KOPT-K1 (cell line): ENCODE measurements around the gene CD200.
A peak's percentile ranks its signal among the peaks of the same experiment; 100 is the strongest.

Experiments
- H3K27ac ChIP-seq: fragments of 200-600 bp; sonication (generic); 2 replicates; pipeline ENCODE4 v1.5.1; 2016; ENCODE audit warnings: antibody characterized with exemption, mild to moderate bottlenecking, low read depth, low read length; ENCODE audit not compliant: poor library complexity, severe bottlenecking
- H3K36me3 ChIP-seq: fragments of 200-600 bp; sonication (generic); 2 replicates; pipeline ENCODE4 v1.5.1; 2017; ENCODE audit warnings: antibody characterized with exemption, mild to moderate bottlenecking, low read length, moderate library complexity; ENCODE audit not compliant: insufficient read depth
- H3K9me3 ChIP-seq: fragments of 200-600 bp; sonication (generic); 2 replicates; pipeline ENCODE4 v1.5.1; 2017; ENCODE audit warnings: antibody characterized with exemption, low read length, mild to moderate bottlenecking; ENCODE audit not compliant: insufficient read depth, poor library complexity, severe bottlenecking

Gene CD200, protein sequence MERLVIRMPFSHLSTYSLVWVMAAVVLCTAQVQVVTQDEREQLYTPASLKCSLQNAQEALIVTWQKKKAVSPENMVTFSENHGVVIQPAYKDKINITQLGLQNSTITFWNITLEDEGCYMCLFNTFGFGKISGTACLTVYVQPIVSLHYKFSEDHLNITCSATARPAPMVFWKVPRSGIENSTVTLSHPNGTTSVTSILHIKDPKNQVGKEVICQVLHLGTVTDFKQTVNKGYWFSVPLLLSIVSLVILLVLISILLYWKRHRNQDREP

DNA sequence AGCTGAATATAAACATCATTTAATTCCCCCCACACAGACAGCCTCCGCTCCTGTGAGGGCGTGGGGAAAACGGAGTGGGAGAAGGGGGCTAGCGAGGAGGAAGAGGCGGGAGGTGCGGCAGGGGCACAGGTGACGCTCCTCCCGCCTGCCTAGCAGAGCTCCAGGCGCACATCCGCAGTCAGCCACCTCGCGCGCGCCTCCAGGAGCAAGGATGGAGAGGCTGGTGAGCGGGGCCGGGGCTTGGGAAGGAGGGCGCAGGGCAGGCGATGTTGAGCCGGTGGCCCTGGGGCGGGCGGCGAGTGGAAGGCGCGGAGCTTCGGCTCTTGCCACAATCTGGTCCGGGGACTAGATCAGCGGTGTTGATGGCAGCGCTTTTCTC is at the start of gene CD200:
CD200 (plus strand) TSS at position 155 of the 379 bp plus-strand sequence; CDS start at position 212, 57 bp downstream.
- no peaks in the 10 kb centered on the region for H3K36me3 ChIP-seq

DNA sequence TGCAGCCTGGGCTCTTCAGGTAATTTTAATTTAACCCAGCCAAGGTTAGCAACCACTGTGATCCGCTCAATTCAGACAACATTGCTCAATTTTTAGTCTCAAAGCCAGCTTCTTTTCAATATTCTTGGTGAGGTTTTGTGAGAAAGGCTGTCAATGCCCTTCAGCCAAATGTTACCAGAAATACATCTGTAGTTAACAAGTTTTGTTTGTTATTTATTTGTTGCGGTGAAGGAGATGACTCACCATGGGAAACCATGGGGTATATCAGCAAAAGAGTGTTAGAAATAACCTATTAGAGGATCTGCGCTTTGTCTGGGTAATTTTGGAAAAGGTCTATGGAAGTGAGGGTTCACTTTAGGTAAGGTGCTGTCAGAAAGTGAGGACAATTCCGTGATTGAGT is 43.9 kb upstream of the CD200 start:
- peaks cover 10% of the 10 kb centered on the region for H3K9me3 ChIP-seq
- H3K36me3 ChIP-seq = no peaks in the 10 kb centered on the region
- no peak overlapping the region for H3K27ac ChIP-seq

More for the DNA sequence above, at the start of gene CD200:
- H3K27ac ChIP-seq = no peak within 1 kb of the TSS
- H3K9me3 ChIP-seq = peaks cover 6% of the 10 kb centered on the region

DNA sequence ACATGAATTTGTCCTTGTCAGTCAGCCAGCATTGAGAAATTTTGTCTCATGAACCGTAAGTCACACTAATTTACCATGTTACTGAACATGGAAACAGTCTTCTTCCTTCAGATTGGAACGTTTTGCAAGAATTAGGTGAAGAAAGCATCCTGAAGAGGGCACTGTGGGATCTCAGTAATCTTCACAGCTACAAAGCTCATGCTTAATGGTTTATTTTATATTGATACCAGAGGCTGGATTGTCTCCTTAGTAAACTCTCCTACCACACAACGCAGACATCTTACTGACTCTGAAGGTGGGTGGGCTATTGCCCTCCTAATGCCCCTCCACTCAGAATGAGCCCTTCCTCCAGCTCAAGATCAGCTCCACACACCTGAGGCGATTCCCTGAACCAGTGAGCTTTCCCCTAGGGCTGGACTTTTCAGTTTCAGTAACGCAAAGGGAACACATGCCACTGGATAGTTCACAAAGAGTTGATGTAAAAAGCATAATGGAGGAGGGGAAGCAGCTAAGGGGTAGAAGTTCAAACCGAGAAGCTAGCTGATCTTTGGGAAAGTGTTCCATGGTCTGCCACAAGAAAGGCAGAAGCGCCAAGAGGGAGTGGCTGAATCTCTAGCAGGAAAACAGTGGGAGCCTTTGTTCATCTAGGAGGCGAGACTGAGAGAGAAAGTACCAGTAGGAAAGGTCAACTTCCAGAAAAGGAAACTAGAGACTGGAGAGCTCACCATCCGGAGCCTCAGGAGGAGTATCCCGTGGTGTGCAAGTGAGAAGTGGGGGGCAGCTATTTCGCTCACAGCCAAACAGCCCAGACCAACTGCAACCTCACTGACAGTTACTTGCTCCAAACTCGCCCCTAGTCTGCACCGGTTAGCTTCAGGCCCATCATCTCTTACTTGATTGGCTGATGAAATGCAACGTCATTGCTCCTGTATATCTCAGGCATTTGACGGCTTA is 39.3 kb upstream of the CD200 start, which contains the start of gene SLC9C1:
SLC9C1 (minus strand) TSS at position 849 of the 954 bp plus-strand sequence. CDS start 7,425 bp downstream, outside the sequence.
- no peaks in the 10 kb centered on the region for H3K36me3 ChIP-seq
- H3K9me3 ChIP-seq = peaks cover 10% of the 10 kb centered on the region
- H3K27ac ChIP-seq = peak within 1 kb of the TSS; percentile 81

DNA sequence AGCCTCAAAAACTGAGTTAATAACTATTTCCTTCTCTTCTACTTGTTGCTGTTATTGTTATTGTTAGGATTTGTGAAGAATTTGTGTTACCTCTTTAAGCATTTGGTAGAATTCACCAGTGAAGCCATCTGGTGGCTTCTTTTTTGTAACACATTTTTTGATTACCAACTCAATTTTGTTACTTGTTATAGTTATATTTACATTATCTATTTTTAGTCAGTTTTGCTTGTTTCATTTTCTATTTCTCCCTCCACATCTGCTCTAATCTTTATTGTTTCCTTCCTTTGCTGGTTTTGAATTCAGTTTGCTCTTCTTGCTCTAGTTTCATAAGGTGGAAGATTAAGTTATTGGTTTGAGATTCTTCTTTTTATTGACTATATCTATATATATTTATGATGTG is 35.2 kb upstream of the CD200 start:
- peak overlapping the region; percentile 86 for H3K27ac ChIP-seq
- no peaks in the 10 kb centered on the region for H3K9me3 ChIP-seq
- no peaks in the 10 kb centered on the region for H3K36me3 ChIP-seq

DNA sequence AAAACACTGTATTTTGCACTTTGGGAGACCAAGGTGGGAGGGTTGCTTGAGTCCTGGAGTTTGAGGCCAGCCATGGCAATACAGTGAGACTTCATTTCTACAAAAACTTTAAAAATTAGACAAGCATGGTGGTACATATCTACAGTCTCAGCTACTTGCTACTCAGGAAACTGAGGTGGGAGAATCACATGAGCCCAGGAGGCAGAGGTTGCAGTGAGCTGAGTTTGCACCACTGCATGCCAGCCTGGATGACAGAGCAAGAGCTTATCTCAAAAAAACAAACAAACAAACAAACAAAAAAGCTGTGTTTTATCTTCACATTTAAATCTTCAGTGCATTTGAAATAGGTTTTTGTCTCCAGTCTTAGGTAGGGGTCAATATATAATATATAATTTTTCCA is 34.2 kb upstream of the CD200 start:
- H3K27ac ChIP-seq = peak overlapping the region; percentile 86
- no peaks in the 10 kb centered on the region for H3K9me3 ChIP-seq
- no peaks in the 10 kb centered on the region for H3K36me3 ChIP-seq

DNA sequence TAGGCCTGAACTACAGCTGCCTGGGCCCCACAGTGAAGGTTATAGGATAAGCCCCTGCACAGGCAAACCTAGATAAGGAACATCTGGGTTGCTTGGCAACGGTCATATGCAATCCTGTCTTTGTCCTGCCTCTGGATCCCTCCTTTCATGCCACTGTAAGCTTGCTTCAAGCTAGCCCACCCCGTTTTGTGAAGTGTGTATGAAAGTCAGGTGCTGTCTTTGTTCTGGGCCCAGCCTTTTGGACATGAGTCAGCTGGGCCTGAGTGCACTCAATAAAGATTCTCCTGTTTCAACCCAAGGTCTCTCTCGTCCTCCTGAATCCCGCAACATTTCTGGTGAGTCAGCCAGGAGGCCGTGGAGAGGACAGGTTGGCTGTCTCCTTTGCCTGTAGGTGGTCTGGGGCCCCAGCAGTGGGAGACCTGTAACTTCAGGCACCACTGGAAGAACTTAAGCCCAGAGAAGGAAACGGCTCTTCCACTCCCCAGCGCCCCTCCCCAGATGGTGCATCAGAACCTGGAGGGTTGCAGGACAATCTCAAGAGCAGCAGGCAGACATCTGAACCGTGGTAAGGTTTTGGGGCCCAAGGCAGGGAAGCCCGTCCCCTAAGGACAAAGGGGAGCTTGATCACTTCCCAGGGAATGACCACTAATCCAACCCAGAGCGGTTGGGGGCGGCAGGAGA is 30.7 kb upstream of the CD200 start:
- no peaks in the 10 kb centered on the region for H3K9me3 ChIP-seq
- H3K27ac ChIP-seq = peak overlapping the region; percentile 80
- H3K36me3 ChIP-seq = no peaks in the 10 kb centered on the region

DNA sequence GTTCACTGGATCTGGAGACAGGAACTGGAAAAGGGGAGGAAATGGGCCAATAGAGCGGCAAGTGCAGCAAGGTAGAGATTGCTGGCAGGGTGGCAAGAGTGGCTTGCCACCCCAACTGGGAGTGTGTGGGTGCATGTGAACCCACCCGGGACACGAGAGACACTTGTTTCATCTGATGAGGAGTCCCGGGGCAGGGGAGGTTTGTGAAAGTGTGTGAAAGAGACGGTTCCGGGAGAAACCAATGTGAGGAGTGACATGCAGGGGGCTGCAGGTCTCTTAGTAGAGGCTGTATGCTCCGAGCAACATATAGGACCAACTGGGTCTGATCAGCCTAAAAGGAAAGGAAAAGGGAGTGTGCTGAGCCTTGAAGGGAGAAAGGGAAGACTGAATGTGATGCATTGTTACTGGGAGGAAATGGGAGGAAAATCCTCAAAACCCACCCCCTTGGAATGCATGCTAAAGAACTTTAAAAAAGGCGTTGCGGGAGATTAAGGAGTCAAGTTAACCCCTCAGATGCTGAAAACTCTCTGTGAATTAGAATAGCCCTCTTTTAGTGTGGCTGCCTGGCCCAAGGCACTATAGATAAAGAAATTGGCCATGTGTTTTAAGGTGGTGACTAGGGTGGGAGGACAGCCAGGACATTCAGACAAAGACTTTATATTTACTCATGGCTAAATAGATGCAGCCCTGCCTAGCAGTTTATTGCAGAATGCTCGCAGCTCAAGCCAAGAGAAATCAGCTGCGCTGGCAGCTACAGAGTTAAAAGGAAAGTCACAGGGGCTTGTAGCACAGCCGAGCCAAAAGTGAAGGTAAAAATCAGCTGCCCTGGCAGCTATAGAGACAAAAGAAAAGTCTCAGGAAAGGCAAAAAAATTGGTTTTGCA is 29.8 kb upstream of the CD200 start:
- Histone ChIP-seq H3K27ac (peak overlapping the region; percentile 80), H3K9me3 (no peaks in the 10 kb centered on the region), H3K36me3 (no peaks in the 10 kb centered on the region)

DNA sequence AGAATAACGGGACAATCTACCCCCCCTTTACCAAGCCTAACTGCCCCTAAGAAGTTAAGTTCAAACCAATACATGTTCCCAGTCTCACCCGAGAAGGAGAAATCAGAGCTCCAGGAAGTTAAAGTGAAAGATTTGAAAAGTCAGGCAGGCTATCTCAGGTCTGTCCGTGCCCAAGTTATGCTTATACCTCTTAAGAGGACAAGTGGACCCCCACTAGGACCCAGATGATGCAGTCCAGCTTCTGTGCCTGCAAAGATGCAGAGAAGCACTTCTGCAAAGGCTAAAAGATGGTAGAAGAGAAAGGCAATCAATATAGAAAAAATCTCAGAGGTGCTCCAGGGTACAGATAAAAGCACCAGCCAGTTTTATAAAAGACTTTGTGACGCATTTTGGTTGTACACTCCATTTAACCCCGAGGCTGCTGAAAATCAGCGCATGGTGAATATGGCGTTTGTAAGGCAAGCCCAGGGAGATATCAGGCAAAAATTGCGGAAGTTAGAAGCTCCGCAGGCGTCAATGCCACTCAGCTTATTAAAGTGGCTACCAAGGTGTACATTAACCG is 29.1 kb upstream of the CD200 start:
- no peaks in the 10 kb centered on the region for H3K36me3 ChIP-seq
- H3K9me3 ChIP-seq = no peaks in the 10 kb centered on the region
- peak overlapping the region; percentile 80 for H3K27ac ChIP-seq

DNA sequence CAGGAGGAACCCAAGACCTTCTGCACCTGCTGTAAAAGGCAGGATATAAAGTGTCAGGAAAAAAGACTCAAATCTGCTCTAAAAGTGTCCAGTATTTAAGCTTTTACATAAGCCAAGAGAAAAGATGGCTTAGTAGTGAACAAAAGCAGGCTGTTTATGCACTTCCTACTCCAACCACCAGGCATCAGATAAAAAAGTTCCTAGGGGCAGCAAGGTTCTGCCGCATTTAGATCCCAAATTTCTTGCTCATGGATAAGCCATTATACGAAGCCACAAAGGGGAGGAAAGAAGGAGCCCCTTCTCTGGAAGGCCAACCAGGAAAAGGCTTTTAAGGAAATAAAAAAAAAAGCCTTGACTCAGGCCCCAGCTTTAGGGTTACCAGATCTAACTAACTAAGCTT is 28.3 kb upstream of the CD200 start:
- no peaks in the 10 kb centered on the region for H3K36me3 ChIP-seq
- H3K9me3 ChIP-seq = no peaks in the 10 kb centered on the region
- peak overlapping the region; percentile 80 for H3K27ac ChIP-seq

DNA sequence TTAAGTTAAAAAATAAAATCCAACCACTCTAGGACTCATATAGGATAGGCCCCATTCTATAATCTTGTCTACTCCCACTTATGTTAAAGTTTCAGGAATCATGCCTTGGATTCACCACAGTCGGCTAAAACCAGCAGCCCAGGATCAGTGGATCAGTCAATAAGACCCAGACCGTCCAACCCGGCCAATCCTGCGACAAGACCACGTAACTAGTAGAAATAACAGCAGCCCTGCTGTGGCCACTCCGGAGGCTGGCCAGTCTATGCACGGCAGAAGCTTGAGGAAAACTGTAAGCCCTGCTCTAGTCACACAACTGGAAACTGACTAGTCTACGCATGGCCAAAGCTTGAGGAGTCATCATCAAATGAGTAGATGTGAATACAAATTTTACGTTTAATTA is 26.1 kb upstream of the CD200 start:
- H3K36me3 ChIP-seq = no peaks in the 10 kb centered on the region
- H3K9me3 ChIP-seq = no peaks in the 10 kb centered on the region
- no peak overlapping the region for H3K27ac ChIP-seq

DNA sequence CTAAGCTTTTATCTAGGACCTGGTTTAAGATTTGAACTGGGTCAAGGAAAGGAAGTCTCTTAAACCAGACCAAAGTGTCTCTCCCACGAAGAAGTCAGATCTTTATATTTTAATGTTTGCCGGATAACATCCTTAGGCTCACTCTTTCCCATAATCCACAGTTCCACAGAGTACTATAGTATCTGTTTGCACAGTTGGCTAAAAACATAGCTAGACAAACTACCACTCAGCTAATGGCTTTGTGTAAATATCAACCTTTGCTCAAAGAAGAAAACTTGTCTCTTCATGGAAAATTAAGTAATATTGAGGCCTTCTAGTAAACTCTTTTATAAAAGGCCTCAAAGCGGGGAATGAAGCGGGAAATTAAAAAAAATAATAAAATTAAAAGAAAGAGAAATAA is 25.4 kb upstream of the CD200 start:
- no peak overlapping the region for H3K27ac ChIP-seq

DNA sequence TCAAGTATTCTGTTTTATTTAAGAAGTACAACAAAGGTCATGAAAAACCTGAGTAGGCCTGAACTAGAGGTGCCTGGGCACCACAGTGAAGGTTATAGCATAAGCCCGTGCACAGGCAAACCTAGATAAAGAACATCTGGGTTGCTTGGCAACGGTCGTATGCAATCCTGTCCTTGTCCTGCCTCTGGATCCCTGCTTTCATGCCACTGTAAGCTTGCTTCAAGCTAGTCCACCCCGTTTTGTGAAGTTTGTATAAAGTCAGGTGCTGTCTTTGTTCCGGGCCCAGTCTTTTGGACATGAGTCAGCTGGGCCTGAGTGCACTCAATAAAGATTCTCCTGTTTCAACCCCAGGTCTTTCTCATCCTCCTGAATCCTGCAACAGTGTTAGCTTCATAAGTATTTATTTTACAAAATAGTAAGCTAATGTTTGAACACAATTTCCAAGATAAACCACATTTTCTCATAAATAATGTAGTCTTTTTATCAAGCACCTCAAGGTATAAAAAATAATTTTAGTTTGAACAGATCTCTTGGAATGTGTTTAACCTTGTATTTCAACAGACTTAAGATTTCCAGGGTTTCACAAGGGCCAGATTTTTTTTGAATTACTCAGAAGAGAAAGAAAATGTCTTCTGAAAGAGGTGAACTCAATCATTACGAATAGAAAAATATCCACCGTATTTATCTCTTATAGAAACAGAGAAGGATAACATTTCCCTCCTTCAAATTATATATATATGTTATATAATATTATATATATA is 24.6 kb upstream of the CD200 start:
- H3K9me3 ChIP-seq = no peaks in the 10 kb centered on the region
- H3K36me3 ChIP-seq = no peaks in the 10 kb centered on the region
- no peak overlapping the region for H3K27ac ChIP-seq

More for the DNA sequence above, 25.4 kb upstream of the CD200 start:
- H3K9me3 ChIP-seq = no peaks in the 10 kb centered on the region
- H3K36me3 ChIP-seq = no peaks in the 10 kb centered on the region

DNA sequence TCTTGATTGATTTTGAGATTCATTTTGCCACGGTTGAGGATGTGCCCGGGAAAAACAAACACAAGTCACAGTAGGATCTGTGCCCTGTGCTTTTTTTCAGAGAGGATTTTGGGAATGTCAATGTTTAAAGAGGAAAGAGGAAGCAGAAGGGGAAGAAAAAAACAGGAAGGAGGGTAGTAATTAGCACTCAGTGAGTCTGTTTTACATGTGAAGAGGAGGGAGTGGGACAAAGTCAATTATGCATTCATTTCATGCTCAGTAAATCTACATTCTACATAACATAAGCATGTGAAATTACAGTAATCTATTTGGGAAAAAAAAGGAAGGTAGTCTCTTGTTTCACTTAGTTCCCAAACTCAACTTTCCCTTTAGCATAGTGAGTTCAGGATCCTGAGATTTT is 18.3 kb upstream of the CD200 start:
- Histone ChIP-seq H3K27ac (no peak overlapping the region), H3K9me3 (peaks cover 29% of the 10 kb centered on the region), H3K36me3 (no peaks in the 10 kb centered on the region)
